H9 (cell line): ENCODE measurements around the gene SPANXN2. TPM values are rescaled to one million over a fixed set of nuclear protein-coding genes. Genes with fewer than 3 reads are reported as not detected.

Experiments
- DNase-seq: peaks from one replicate; pipeline ENCODE4 v3.0.0-alpha.2; 2017
- H2AFZ ChIP-seq: one replicate; pipeline ENCODE4 v1.6.1; 2013; ENCODE audit warnings: mild to moderate bottlenecking, low read length, control low read depth, moderate library complexity
- H2AK5ac ChIP-seq: 2 replicates; pipeline ENCODE4 v1.6.1; 2013; ENCODE audit warnings: low read length, control low read depth, mixed read lengths; ENCODE audit not compliant: insufficient read length
- H2BK120ac ChIP-seq: one replicate; pipeline ENCODE4 v1.6.1; 2013; ENCODE audit warnings: low read depth, mild to moderate bottlenecking, low read length, control low read depth, inconsistent platforms; ENCODE audit not compliant: poor library complexity, severe bottlenecking
- H2BK12ac ChIP-seq: 2 replicates; pipeline ENCODE4 v1.6.1; 2013; ENCODE audit warnings: low read length, control low read depth, mixed read lengths, low read depth; ENCODE audit not compliant: insufficient read length
- H2BK15ac ChIP-seq: 2 replicates; pipeline ENCODE4 v1.6.1; 2013; ENCODE audit warnings: low read depth, low read length, control low read depth
- H2BK20ac ChIP-seq: one replicate; pipeline ENCODE4 v1.6.1; 2013; ENCODE audit warnings: low read depth, mild to moderate bottlenecking, low read length, control low read depth, inconsistent platforms; ENCODE audit not compliant: poor library complexity, severe bottlenecking
- H2BK5ac ChIP-seq: 2 replicates; pipeline ENCODE4 v1.6.1; 2013; ENCODE audit warnings: low read length, control low read depth, mixed read lengths; ENCODE audit not compliant: insufficient read length
- H3K14ac ChIP-seq: 2 replicates; pipeline ENCODE4 v1.6.1; 2013; ENCODE audit warnings: low read length, control low read depth; ENCODE audit not compliant: insufficient read depth
- H3K18ac ChIP-seq: 2 replicates; pipeline ENCODE4 v1.6.1; 2013; ENCODE audit warnings: low read depth, mild to moderate bottlenecking, mixed read lengths, low read length, control low read depth; ENCODE audit not compliant: insufficient read length
- H3K23ac ChIP-seq: 2 replicates; pipeline ENCODE4 v1.6.1; 2013; ENCODE audit warnings: low read length, control low read depth, mixed read lengths, low read depth; ENCODE audit not compliant: insufficient read length
- H3K23me2 ChIP-seq: 2 replicates; pipeline ENCODE4 v1.6.1; 2013; ENCODE audit warnings: low read depth, mild to moderate bottlenecking, mixed read lengths, low read length, control low read depth; ENCODE audit not compliant: insufficient read length, poor library complexity, severe bottlenecking
- H3K27ac ChIP-seq: 2 replicates; pipeline ENCODE4 v1.5.1; 2013; ENCODE audit warnings: low read length, control low read depth, mixed read lengths, low read depth; ENCODE audit not compliant: insufficient read length
- H3K27me3 ChIP-seq: 2 replicates; pipeline ENCODE4 v1.6.1; 2013; ENCODE audit warnings: low read length, control low read depth, inconsistent platforms; ENCODE audit not compliant: insufficient read depth
- H3K4ac ChIP-seq: 2 replicates; pipeline ENCODE4 v1.6.1; 2013; ENCODE audit warnings: low read depth, mild to moderate bottlenecking, control low read depth, inconsistent platforms, low read length, moderate library complexity
- H3K4me1 ChIP-seq: 2 replicates; pipeline ENCODE4 v1.6.1; 2013; ENCODE audit warnings: low read length, control low read depth, inconsistent platforms; ENCODE audit not compliant: insufficient read depth
- H3K4me2 ChIP-seq: 2 replicates; pipeline ENCODE4 v1.6.1; 2013; ENCODE audit warnings: low read length, control low read depth, mixed read lengths; ENCODE audit not compliant: insufficient read length, insufficient read depth
- H3K56ac ChIP-seq: 2 replicates; pipeline ENCODE4 v1.6.1; 2013; ENCODE audit warnings: low read depth, mild to moderate bottlenecking, mixed read lengths, low read length, control low read depth; ENCODE audit not compliant: insufficient read length
- H3K79me1 ChIP-seq: 2 replicates; pipeline ENCODE4 v1.6.1; 2013; ENCODE audit warnings: low read depth, mild to moderate bottlenecking, moderate library complexity, low read length, control low read depth, inconsistent platforms; ENCODE audit not compliant: insufficient read depth, poor library complexity, severe bottlenecking
- H3K79me2 ChIP-seq: 2 replicates; pipeline ENCODE4 v1.6.1; 2013; ENCODE audit warnings: low read length, control low read depth, inconsistent platforms; ENCODE audit not compliant: insufficient read depth
- H3K9ac ChIP-seq: 2 replicates; pipeline ENCODE4 v1.6.1; 2013; ENCODE audit warnings: low read length, control low read depth, mixed read lengths; ENCODE audit not compliant: insufficient read length; ENCODE audit errors: extremely low read depth
- H3K9me3 ChIP-seq: one replicate; pipeline ENCODE4 v1.6.1; 2013; ENCODE audit warnings: low read depth, low read length, inconsistent platforms; ENCODE audit not compliant: control insufficient read depth
- H3T11ph ChIP-seq: one replicate; pipeline ENCODE4 v1.6.1; 2013; ENCODE audit warnings: mild to moderate bottlenecking, low read length, control low read depth, inconsistent platforms
- H4K20me1 ChIP-seq: one replicate; pipeline ENCODE4 v1.6.1; 2013; ENCODE audit not compliant: control insufficient read depth, insufficient read length, insufficient read depth
- H4K5ac ChIP-seq: 2 replicates; pipeline ENCODE4 v1.6.1; 2013; ENCODE audit warnings: low read depth, mild to moderate bottlenecking, mixed read lengths, low read length, control low read depth; ENCODE audit not compliant: insufficient read length
- H4K8ac ChIP-seq: replicated peaks from 2 replicates; pipeline ENCODE4 v1.6.1; 2013; ENCODE audit warnings: low read length, control low read depth, mixed read lengths, low read depth; ENCODE audit not compliant: insufficient read length
- H4K91ac ChIP-seq: 2 replicates; pipeline ENCODE4 v1.6.1; 2013; ENCODE audit warnings: low read depth, mild to moderate bottlenecking, moderate library complexity, mixed read lengths, low read length, control low read depth; ENCODE audit not compliant: insufficient read length
- H3K27ac Mint-ChIP-seq, 3 experiments: 2 replicates in 2 of 3; 3 replicates in 1 of 3; pipeline ENCODE4 v1.8.0; 2020 to 2021; ENCODE audit warnings: mixed read lengths in 3 of 3, mild to moderate bottlenecking in 1 of 3, moderate library complexity in 1 of 3
- H3K27me3 Mint-ChIP-seq: 2 replicates; pipeline ENCODE4 v1.8.0; 2021; ENCODE audit warnings: low read depth, mild to moderate bottlenecking, moderate library complexity, mixed read lengths
- H3K36me3 Mint-ChIP-seq, 3 experiments: 2 replicates in 2 of 3; 3 replicates in 1 of 3; pipeline ENCODE4 v1.8.0; 2020 to 2021; ENCODE audit warnings: low read depth in 3 of 3, mixed read lengths in 3 of 3; ENCODE audit not compliant: insufficient read depth in 1 of 3
- H3K4me1 Mint-ChIP-seq, 2 experiments: 2 replicates each; pipeline ENCODE4 v1.8.0; 2020; ENCODE audit warnings: mixed read lengths in 2 of 2
- H3K4me3 Mint-ChIP-seq, 2 experiments: 2 replicates in 1 of 2; 3 replicates in 1 of 2; pipeline ENCODE4 v1.8.0; 2020 to 2021; ENCODE audit warnings: mild to moderate bottlenecking in 2 of 2, mixed read lengths in 2 of 2, moderate library complexity in 1 of 2
- H3K9me3 Mint-ChIP-seq, 2 experiments: 2 replicates in 1 of 2; 3 replicates in 1 of 2; pipeline ENCODE4 v1.8.0; 2020; ENCODE audit warnings: mild to moderate bottlenecking in 2 of 2, mixed read lengths in 2 of 2, moderate library complexity in 1 of 2
- CTCF ChIP-seq: fragments of 200-600 bp; sonication (generic); conservative IDR thresholded peaks from 3 replicates; pipeline ENCODE4 v1.8.0; 2021; ENCODE audit warnings: antibody characterized with exemption, mild to moderate bottlenecking
- WGBS: extraction: QIAGEN DNeasy Blood & Tissue Kit; methylation state at CpG from one replicate; pipeline ENCODE4 v1.1.7; 2013; ENCODE audit warnings: missing lambda C conversion rate, low lambda C conversion rate, mixed read lengths; ENCODE audit not compliant: insufficient read length; ENCODE audit errors: extremely low coverage; 5-methylcytosine and 5-hydroxymethylcytosine counted together
- total RNA-seq: library from RNA; stranded (reverse); gene quantifications from 2 replicates; pipeline ENCODE4 v1.2.1, GENCODE V29; 2021

The SPANXN2 gene
- total RNA-seq, 1 experiment from 2014 or later = not detected

GRCh38 chrX:143757375-143757774 is 36.8 kb upstream of the SPANXN2 start:
- no peak overlapping the region for H3K18ac ChIP-seq
- no peak overlapping the region for H3K27ac ChIP-seq
- H2BK15ac ChIP-seq = no peak overlapping the region
- H3K79me1 ChIP-seq = no peaks in the 10 kb centered on the region
- no peak overlapping the region for H2BK120ac ChIP-seq
- Mint-ChIP-seq H3K27me3 (peaks cover 24% of the 10 kb centered on the region), H3K27ac (no peak overlapping the region), H3K36me3 (peaks cover 0 to 2% (median 0%) of the 10 kb centered on the region in 3 experiments; a peak in 1 of 7 replicates), H3K4me3 (no peak overlapping the region), H3K4me1 (no peaks in the 10 kb centered on the region), H3K9me3 (peaks cover 55 to 61% of the 10 kb centered on the region in 2 experiments)
- no peak overlapping the region for H3K23ac ChIP-seq
- H2AK5ac ChIP-seq = no peak overlapping the region
- no peaks in the 10 kb centered on the region for H3K23me2 ChIP-seq
- H3K9ac ChIP-seq = no peak overlapping the region
- DNase-seq = peak; percentile 71
- no CpG with 5 or more reads among the region's 37 CpGs for WGBS
- H2AFZ ChIP-seq = no peak overlapping the region
- H3K4ac ChIP-seq = no peak overlapping the region
- no peak overlapping the region for H4K8ac ChIP-seq
- H2BK12ac ChIP-seq = no peak overlapping the region
- no peak overlapping the region for H4K5ac ChIP-seq
- H2BK5ac ChIP-seq = no peak overlapping the region
- no peak overlapping the region for H3K14ac ChIP-seq
- no peaks in the 10 kb centered on the region for H3K27me3 ChIP-seq
- H3K4me1 ChIP-seq = no peaks in the 10 kb centered on the region
- no peaks in the 10 kb centered on the region for H4K20me1 ChIP-seq
- no peak overlapping the region for H3K4me2 ChIP-seq
- H4K91ac ChIP-seq = no peak overlapping the region
- no peak overlapping the region for H2BK20ac ChIP-seq
- peak; percentile 46; the same call in 2 of the 3 replicates for TF ChIP-seq CTCF
- H3K79me2 ChIP-seq = no peaks in the 10 kb centered on the region
- peaks cover 22% of the 10 kb centered on the region for H3K9me3 ChIP-seq
- no peak overlapping the region for H3K56ac ChIP-seq
- H3T11ph ChIP-seq = no peak overlapping the region
